Activated naive CD4-positive, alpha-beta T cell treated with anti-CD3 and anti-CD28 coated beads for 36 hours (primary cell): ENCODE data around the gene NTSR2. TPM values are rescaled to one million over a fixed set of nuclear protein-coding genes. Genes with fewer than 3 reads are reported as not detected.
"Not testable (repeated sequence)": the region's sequence is repeated elsewhere in the genome, so short reads cannot be mapped to it uniquely, and the experiment has no call there.

ENCODE experiments used
- CTCF ChIA-PET: fragments of 350-600 bp; sonication (Branson Sonifier 250); formaldehyde crosslinking; loops from one replicate; lab custom pipeline; 2021; ENCODE audit warnings: antibody characterized with exemption; lab: Charles Lee
- DNase-seq: peaks from one replicate; pipeline ENCODE4 v3.0.0-alpha.2; 2020
- H3K27ac Mint-ChIP-seq: one replicate; pipeline ENCODE4 v1.8.0; 2021; ENCODE audit warnings: mild to moderate bottlenecking, mixed read lengths
- H3K27me3 Mint-ChIP-seq: one replicate; pipeline ENCODE4 v1.8.0; 2021; ENCODE audit warnings: low read depth, mixed read lengths
- H3K36me3 Mint-ChIP-seq: one replicate; pipeline ENCODE4 v1.8.0; 2021; ENCODE audit warnings: low read depth, mixed read lengths
- H3K4me1 Mint-ChIP-seq: one replicate; pipeline ENCODE4 v1.8.0; 2021; ENCODE audit warnings: low read depth, mixed read lengths
- H3K4me3 Mint-ChIP-seq: one replicate; pipeline ENCODE4 v1.8.0; 2021; ENCODE audit warnings: mild to moderate bottlenecking, moderate library complexity, mixed read lengths
- H3K9me3 Mint-ChIP-seq: one replicate; pipeline ENCODE4 v1.8.0; 2021; ENCODE audit warnings: mixed read lengths
- intact Hi-C: fragments of 100-400 bp; cut with micrococcal nuclease; formaldehyde crosslinking; loops from one replicate; pipeline ENCODE4 v1.15.1; 2023
- total RNA-seq, 2 experiments: library from RNA; stranded (reverse); gene quantifications; one replicate each; pipeline ENCODE4 v1.2.3, GENCODE V29; 2021

NTSR2 gene
- total RNA-seq, 2 experiments from 2014 or later, result not detected

GRCh38 chr2:11675423-11676112 lies 5.6 kb upstream of the NTSR2 start:
- H3K27ac Mint-ChIP-seq, result no peak overlapping the region
- CTCF ChIA-PET, result no interaction called here

GRCh38 chr2:11674983-11675382 lies 5.0 kb upstream of the NTSR2 start:
- Mint-ChIP-seq H3K4me3 (no peak overlapping the region), H3K4me1 (peaks cover 3% of the 10 kb centered on the region), H3K27ac (no peak overlapping the region), H3K9me3 (no peaks in the 10 kb centered on the region), H3K27me3 (peaks cover 38% of the 10 kb centered on the region), H3K36me3 (no peaks in the 10 kb centered on the region)
- CTCF ChIA-PET, result interaction anchor here (1.2 to 1.4 kb wide), 2 partner anchors 7 to 18 kb away, joined by 3 to 5 read pairs; no protein-coding TSS in a partner anchor
- no peak for DNase-seq
- intact Hi-C loops, result no loop called here

More at GRCh38 chr2:11675423-11676112, 5.6 kb upstream of the NTSR2 start:
- DNase-seq, result no peak
- Mint-ChIP-seq H3K9me3 (no peaks in the 10 kb centered on the region), H3K4me1 (no peaks in the 10 kb centered on the region), H3K27me3 (peaks cover 32% of the 10 kb centered on the region), H3K36me3 (no peaks in the 10 kb centered on the region), H3K4me3 (no peak overlapping the region)
- intact Hi-C loops, result no loop called here

GRCh38 chr2:11672407-11672806 lies 2.4 kb upstream of the NTSR2 start:
- CTCF ChIA-PET, result interaction anchor here (1.3 to 1.4 kb wide), 2 partner anchors 89 to 107 kb away, joined by 3 read pairs; no protein-coding TSS in a partner anchor
- Mint-ChIP-seq H3K27me3 (peaks cover 53% of the 10 kb centered on the region), H3K36me3 (no peaks in the 10 kb centered on the region), H3K4me3 (no peak overlapping the region), H3K4me1 (peaks cover 3% of the 10 kb centered on the region), H3K27ac (no peak overlapping the region), H3K9me3 (no peaks in the 10 kb centered on the region)
- DNase-seq, result no peak
- intact Hi-C loops, result no loop called here

- no peak overlapping the region for H3K4me3 Mint-ChIP-seq
- peaks cover 1% of the 10 kb centered on the region for H3K9me3 Mint-ChIP-seq
- no peaks in the 10 kb centered on the region for H3K36me3 Mint-ChIP-seq
- CTCF ChIA-PET, result interaction anchor here (1.0 kb wide), 1 partner anchor 25 kb away, joined by 3 read pairs; no protein-coding TSS in a partner anchor
- H3K4me1 Mint-ChIP-seq, result peaks cover 3% of the 10 kb centered on the region
- intact Hi-C loops, result no loop called here
- DNase-seq, result no peak
- no peak overlapping the region for H3K27ac Mint-ChIP-seq
- H3K27me3 Mint-ChIP-seq, result peaks cover 32% of the 10 kb centered on the region
Observed at GRCh38 chr2:11667866-11668637, 1.9 kb downstream of the NTSR2 start.

- no peak for DNase-seq
- peaks cover under 1% of the 10 kb centered on the region for H3K36me3 Mint-ChIP-seq
- peaks cover 29% of the 10 kb centered on the region for H3K27me3 Mint-ChIP-seq
- peaks cover 7% of the 10 kb centered on the region for H3K9me3 Mint-ChIP-seq
- no peak overlapping the region for H3K4me3 Mint-ChIP-seq
- peaks cover 3% of the 10 kb centered on the region for H3K4me1 Mint-ChIP-seq
- no peak overlapping the region for H3K27ac Mint-ChIP-seq
- intact Hi-C loops, result no loop called here
- CTCF ChIA-PET, result no interaction called here
Observed at GRCh38 chr2:11667194-11667593, 2.8 kb downstream of the NTSR2 start.

GRCh38 chr2:11665510-11666362 lies 4.3 kb downstream of the NTSR2 start:
- H3K4me3 Mint-ChIP-seq, result no peak overlapping the region
- DNase-seq, result no peak
- peaks cover 32% of the 10 kb centered on the region for H3K27me3 Mint-ChIP-seq
- intact Hi-C loops, result no loop called here
- H3K4me1 Mint-ChIP-seq, result peaks cover 3% of the 10 kb centered on the region
- H3K36me3 Mint-ChIP-seq, result peaks cover 4% of the 10 kb centered on the region
- no peak overlapping the region for H3K27ac Mint-ChIP-seq
- peaks cover 10% of the 10 kb centered on the region for H3K9me3 Mint-ChIP-seq
- CTCF ChIA-PET, result interaction anchor here (1.5 kb wide), 1 partner anchor 114 kb away, joined by 4 read pairs; no protein-coding TSS in a partner anchor

GRCh38 chr2:11665028-11665427 lies 5.0 kb downstream of the NTSR2 start:
- Mint-ChIP-seq H3K9me3 (peaks cover 10% of the 10 kb centered on the region), H3K4me1 (no peaks in the 10 kb centered on the region), H3K27ac (no peak overlapping the region), H3K36me3 (peaks cover 4% of the 10 kb centered on the region), H3K4me3 (no peak overlapping the region), H3K27me3 (peaks cover 26% of the 10 kb centered on the region)
- DNase-seq, result no peak
- intact Hi-C loops, result no loop called here
- CTCF ChIA-PET, result interaction anchor here (0.6 to 1.5 kb wide), 3 partner anchors 16 to 1232 kb away, joined by 3 to 5 read pairs (median 4); no protein-coding TSS in a partner anchor

- peaks cover 4% of the 10 kb centered on the region for H3K36me3 Mint-ChIP-seq
- intact Hi-C loops, result no loop called here
- H3K27me3 Mint-ChIP-seq, result peaks cover 21% of the 10 kb centered on the region
- H3K27ac Mint-ChIP-seq, result no peak overlapping the region
- no peak for DNase-seq
- no peaks in the 10 kb centered on the region for H3K4me1 Mint-ChIP-seq
- peaks cover 10% of the 10 kb centered on the region for H3K9me3 Mint-ChIP-seq
- H3K4me3 Mint-ChIP-seq, result no peak overlapping the region
- CTCF ChIA-PET, result interaction anchor here (0.7 kb wide), 1 partner anchor 988 kb away, joined by 3 read pairs; no protein-coding TSS in a partner anchor
Observed at GRCh38 chr2:11663427-11663826, 6.6 kb downstream of the NTSR2 start.

- Mint-ChIP-seq H3K9me3 (peaks cover 10% of the 10 kb centered on the region), H3K27ac (no peak overlapping the region), H3K4me1 (no peaks in the 10 kb centered on the region), H3K36me3 (peaks cover 4% of the 10 kb centered on the region), H3K4me3 (no peak overlapping the region), H3K27me3 (peaks cover 20% of the 10 kb centered on the region)
- no peak for DNase-seq
- CTCF ChIA-PET, result interaction anchor here (0.7 kb wide), 1 partner anchor 988 kb away, joined by 3 read pairs; no protein-coding TSS in a partner anchor
- intact Hi-C loops, result no loop called here
Observed at GRCh38 chr2:11662882-11663281, 7.1 kb downstream of the NTSR2 start.

- peaks cover 4% of the 10 kb centered on the region for H3K36me3 Mint-ChIP-seq
- no peak for DNase-seq
- intact Hi-C loops, result no loop called here
- H3K9me3 Mint-ChIP-seq, result peaks cover 10% of the 10 kb centered on the region
- peaks cover 17% of the 10 kb centered on the region for H3K27me3 Mint-ChIP-seq
- CTCF ChIA-PET, result no interaction called here
- H3K27ac Mint-ChIP-seq, result no peak overlapping the region
- no peak overlapping the region for H3K4me3 Mint-ChIP-seq
- H3K4me1 Mint-ChIP-seq, result no peaks in the 10 kb centered on the region
Observed at GRCh38 chr2:11661891-11662435, 8.0 kb downstream of the NTSR2 start.

GRCh38 chr2:11660396-11660795 lies 9.6 kb downstream of the NTSR2 start:
- Mint-ChIP-seq H3K27me3 (peaks cover 13% of the 10 kb centered on the region), H3K9me3 (peaks cover 10% of the 10 kb centered on the region)
- H3K4me1 Mint-ChIP-seq, H3K36me3 Mint-ChIP-seq, H3K4me3 Mint-ChIP-seq, CTCF ChIA-PET, DNase-seq, intact Hi-C loops, H3K27ac Mint-ChIP-seq: not testable (repeated sequence)
